Stimulated activated CD8-positive, alpha-beta memory T cell treated with anti-CD3 and anti-CD28 coated beads, Interleukin-12 subunit alpha, Interleukin-12 subunit beta, amount 100 ng/mL, for 24 hours (primary cell): ENCODE measurements around the gene GUSB.

ENCODE experiments used
- DNase-seq: peaks from one replicate; pipeline ENCODE4 v3.0.0-alpha.2; 2020; ENCODE audit errors: extremely low read depth

Gene GUSB

DNA sequence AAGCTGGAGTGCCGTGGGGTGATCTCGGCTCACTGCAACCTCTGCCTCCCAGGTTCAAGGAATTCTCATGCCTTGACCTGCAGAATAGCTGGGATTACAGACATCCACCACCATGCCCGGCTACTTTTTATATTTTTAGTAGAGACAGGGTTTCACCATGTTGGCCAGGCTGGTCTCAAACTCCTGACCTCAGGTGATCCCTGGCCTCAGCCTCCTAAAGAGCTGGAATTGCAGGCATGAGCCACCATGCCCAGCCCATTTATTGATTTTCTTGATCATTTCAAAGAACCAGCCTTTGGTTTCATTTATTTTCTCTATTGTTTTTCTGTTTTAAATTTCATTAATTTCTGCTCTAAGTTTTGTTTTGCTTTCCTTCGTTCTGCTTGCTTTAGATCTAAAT is 50.3 kb downstream of the GUSB start:
- no peak for DNase-seq

DNA sequence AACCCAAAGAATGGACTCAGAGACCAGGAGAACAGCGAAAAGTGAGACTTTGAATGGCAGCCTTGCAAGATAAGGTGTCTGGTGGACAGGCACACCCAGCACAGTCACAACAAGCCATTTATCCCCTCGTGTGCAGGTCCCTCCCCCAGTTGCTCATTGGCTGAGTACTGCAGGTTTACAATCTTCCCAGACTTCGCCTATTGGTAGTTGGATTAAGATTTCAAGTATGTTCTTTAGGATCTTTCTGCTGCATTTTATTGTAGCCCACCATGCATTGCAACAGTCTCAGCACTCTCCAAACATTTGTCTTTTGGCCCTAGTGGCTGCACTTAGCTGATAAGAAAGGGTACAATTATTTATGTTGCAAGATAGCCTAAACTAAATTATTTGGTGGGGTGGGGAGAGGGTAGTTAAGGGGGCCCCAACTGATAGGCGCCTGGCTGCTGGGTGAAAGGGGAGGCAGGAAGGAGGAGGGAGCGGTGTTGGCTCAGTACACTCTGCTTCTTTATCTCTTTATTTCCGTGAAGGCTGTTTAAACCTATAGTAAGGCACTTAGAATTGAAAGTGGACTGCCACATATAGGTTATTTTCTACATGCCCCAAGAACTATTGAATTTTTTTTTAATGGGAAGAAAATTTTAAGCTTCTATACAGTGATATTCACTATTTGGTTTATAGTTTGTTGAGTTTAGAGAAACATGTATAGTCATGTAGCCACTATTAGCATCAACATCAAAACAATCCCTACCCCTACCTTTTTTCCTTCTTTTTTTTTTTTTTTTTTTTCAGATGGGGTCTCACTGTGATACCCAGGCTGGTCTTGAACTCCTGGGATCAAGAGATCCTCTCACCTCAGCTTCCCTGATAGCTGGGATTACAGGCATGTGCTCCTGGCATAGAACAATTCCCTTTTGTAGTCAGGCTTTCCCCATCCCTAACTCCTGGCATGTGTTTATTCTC is 54.2 kb downstream of the GUSB start:
- no peak for DNase-seq

DNA sequence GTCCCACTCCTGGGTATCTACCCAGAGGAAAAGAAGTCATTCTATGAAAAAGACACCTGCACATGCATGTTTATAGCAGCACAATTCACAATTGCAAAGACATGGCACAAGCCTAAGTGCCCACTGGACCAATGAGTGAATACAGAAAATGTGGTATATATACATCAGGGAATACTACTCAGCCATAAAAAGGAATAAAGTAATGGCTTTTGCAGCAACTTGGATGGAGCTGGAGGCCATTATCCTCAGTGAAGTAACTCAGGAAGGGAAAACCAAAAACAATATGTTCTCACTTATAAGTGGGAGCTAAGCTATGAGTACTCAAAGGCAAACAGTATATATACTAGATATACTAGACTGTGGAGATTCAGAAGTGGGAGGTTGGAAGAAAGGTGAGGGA is 55.4 kb downstream of the GUSB start:
- DNase-seq, result no peak

DNA sequence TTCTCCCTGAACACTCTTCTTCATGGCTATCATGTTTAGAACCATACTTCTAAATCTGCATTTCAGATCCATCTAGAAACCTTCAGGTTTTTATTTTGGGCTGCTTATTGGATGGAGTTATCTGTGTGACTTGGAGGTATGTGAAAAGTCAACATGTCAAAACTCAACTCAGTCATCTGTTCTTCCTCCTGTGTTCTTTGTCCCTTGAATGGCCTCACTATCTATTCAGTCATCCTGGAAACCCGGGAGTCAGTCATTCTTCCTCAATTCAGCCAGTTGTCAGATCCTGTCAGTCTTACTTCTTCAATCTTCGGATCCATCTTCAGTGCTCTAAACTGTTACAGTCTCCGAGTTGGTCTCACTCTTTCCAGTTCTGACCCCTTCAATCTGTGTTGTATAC is 57.0 kb downstream of the GUSB start:
- DNase-seq, result no peak

DNA sequence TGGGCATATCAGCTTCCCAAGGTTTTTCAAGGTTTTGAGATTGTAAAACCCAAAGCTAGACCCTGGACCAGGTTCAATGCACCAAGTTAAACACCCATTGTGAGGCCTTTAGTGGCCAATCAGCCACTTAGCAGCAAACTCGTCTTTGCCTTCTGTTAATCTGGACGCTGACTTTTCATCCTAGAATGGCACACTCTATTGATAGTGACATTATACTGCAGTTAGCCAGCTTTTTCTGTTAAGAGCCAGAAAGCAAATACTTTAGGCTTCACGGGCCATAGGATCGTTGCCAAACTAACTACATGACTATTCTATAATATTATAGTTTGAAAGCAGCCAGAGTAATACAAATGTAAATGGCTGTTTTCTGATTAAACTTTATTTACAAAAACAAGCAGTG is 57.8 kb downstream of the GUSB start:
- no peak for DNase-seq

DNA sequence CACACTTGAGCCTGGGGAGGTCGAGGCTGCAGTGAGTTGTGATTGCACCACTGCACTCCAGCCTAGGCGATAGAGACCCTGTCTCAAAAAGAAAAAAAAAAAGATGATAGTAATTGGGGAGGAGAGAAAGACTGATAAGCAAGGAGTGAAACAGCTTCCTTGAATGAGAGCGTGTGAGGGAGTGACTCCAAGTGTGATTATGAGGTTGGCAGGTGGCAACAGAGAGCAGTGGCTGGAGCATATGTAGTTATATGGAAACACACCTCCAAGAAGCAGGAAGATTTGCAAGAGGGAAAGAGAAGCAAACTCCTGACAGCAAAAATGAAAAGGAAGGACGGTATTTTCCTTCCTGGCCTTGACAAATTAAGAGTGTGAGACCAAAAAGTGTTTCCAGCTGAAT is 58.7 kb downstream of the GUSB start:
- no peak for DNase-seq

DNA sequence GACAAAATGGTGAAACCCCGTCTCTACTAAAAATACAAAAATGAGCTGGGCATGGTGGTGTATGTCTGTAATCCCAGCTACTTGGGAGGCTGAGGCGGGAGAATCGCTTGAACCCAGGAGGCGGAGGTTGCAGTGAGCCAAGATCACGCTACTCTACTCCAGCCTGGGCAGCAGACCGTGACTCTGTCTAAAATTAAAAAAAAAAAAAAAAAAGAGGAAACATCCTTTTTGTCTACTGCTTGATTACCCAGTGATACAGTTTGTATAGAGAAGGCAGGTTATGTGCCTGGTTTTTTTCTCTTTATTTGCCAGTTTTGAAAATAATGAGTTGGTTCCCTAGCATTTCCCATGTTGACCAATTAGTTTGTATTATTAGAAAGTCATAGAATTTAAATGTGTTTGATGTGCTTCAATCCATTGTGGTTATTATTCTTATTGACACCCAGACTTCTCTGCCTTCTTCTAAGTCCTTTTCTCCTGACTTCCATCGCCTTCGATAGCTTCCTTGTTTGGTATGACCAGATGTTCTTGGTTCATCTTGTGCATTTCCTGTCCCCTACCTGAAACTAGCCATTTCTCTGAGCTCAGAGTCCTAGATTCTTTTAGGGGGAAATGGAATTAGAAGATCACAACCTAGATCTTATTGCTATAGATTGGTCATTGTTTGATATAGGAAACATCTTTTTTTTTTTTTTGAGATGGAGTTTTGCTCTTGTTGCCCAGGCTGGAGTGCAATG is 65.9 kb downstream of the GUSB start:
- no peak for DNase-seq

DNA sequence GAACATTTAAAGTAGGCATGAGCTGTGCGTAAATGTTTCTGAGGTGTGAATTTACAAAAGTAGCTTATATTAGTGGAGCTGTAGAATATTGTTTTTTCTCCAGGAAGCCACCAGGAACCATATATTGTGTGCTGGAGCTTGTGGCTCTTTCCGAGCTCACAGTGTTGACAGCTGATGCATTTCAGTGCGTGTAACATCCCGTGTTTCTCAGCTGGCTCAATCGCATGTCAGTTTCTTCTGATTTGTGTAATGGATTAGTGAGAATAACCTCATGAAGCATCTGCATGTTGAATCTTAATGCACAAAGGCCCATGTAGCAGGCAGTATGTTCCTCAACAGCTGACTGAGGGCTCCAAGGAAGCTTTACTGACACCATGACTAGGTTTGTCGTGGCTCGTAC is 69.8 kb downstream of the GUSB start:
- DNase-seq, result no peak
